Gastroesophageal sphincter (tissue), 3 donors: ENCODE data around the gene KRT14.

Experiments
- CTCF ChIP-seq, 4 experiments: fragments of 200-600 bp in 2 of 4; fragments of 450-650 bp in 2 of 4; sonication (generic) in 1 of 4; IDR thresholded peaks; one replicate each; pipeline ENCODE4 v1.5.1; 2017 to 2019; ENCODE audit warnings: antibody characterized with exemption in 4 of 4, mild to moderate bottlenecking in 2 of 4, moderate library complexity in 2 of 4
- EP300 ChIP-seq: sonication (generic); formaldehyde crosslinking; IDR thresholded peaks from one replicate; pipeline ENCODE4 v1.6.1; 2017; ENCODE audit warnings: antibody characterized with exemption, mild to moderate bottlenecking
- POLR2A ChIP-seq, 2 donors: fragments of 450-650 bp; IDR thresholded peaks; one replicate each; pipeline ENCODE4 v1.6.1; 2017; ENCODE audit warnings: antibody characterized with exemption in 2 of 2, mild to moderate bottlenecking in 2 of 2, moderate library complexity in 1 of 2
- POLR2AphosphoS5 ChIP-seq: sonication (generic); formaldehyde crosslinking; IDR thresholded peaks from one replicate; pipeline ENCODE4 v1.6.1; 2017; ENCODE audit warnings: antibody characterized with exemption

- TF ChIP-seq CTCF (IDR thresholded peaks at IDR 0.05) (no peak), EP300 (no peak), POLR2A (IDR thresholded peaks at IDR 0.05) (no peak), POLR2AphosphoS5 (no peak)
These were observed 44.3 kb downstream of the KRT14 start for GRCh38 chr17:41542357-41542756.
